Upper lobe of right lung (tissue), 1 donor: ENCODE results near the gene ADAMTS2. TPM values are rescaled to one million over a fixed set of nuclear protein-coding genes. Genes with fewer than 3 reads are reported as not detected.

Experiments
- ATAC-seq: fragments of 200-7000 bp; cut with Tn5 transposase; one replicate; pipeline ENCODE4 v1.9.1; 2020; ENCODE audit warnings: mild to moderate bottlenecking, moderate library complexity
- DNase-seq: peaks from one replicate; pipeline ENCODE4 v3.0.0-alpha.2; 2020
- H3K27ac ChIP-seq: fragments of 200-600 bp; one replicate; pipeline ENCODE4 v1.8.0; 2022
- H3K27me3 ChIP-seq: fragments of 200-600 bp; one replicate; pipeline ENCODE4 v1.8.0; 2022; ENCODE audit warnings: mild to moderate bottlenecking
- H3K36me3 ChIP-seq: fragments of 200-600 bp; one replicate; pipeline ENCODE4 v1.8.0; 2022
- H3K4me1 ChIP-seq: fragments of 200-600 bp; one replicate; pipeline ENCODE4 v1.8.0; 2022
- H3K4me3 ChIP-seq: fragments of 200-600 bp; one replicate; pipeline ENCODE4 v1.8.0; 2022; ENCODE audit warnings: mild to moderate bottlenecking
- H3K9me3 ChIP-seq: fragments of 200-600 bp; one replicate; pipeline ENCODE4 v1.8.0; 2022
- intact Hi-C: fragments of 100-400 bp; cut with DNase I; formaldehyde crosslinking; loops from one replicate; pipeline ENCODE4 v1.11.0; 2022
- total RNA-seq: library from RNA; stranded (reverse); fragmentation: NEBNext Ultra II Directional; extraction: Animal tissue kit (Norgen Biotek cat#: 25700); gene quantifications from one replicate; pipeline ENCODE4 v1.2.1, GENCODE V29; 2021
- TF ChIP-seq, protein P1 (sequence below): fragments of 200-600 bp; IDR thresholded peaks from one replicate; pipeline ENCODE4 v1.8.0; 2022; ENCODE audit warnings: antibody characterized with exemption
- donor health status: DM: no; HTN: yes; CAD: no; lungs with severe emphysema.

The ADAMTS2 gene
- total RNA-seq, 1 donor from 2014 or later, result 16.4 TPM

GRCh38 chr5:179279347-179280094, 65.7 kb downstream of the ADAMTS2 start:
- H3K27me3 ChIP-seq, result no peaks in the 10 kb centered on the region
- intact Hi-C loops, result no loop called here
- TF ChIP-seq, protein P1, sequence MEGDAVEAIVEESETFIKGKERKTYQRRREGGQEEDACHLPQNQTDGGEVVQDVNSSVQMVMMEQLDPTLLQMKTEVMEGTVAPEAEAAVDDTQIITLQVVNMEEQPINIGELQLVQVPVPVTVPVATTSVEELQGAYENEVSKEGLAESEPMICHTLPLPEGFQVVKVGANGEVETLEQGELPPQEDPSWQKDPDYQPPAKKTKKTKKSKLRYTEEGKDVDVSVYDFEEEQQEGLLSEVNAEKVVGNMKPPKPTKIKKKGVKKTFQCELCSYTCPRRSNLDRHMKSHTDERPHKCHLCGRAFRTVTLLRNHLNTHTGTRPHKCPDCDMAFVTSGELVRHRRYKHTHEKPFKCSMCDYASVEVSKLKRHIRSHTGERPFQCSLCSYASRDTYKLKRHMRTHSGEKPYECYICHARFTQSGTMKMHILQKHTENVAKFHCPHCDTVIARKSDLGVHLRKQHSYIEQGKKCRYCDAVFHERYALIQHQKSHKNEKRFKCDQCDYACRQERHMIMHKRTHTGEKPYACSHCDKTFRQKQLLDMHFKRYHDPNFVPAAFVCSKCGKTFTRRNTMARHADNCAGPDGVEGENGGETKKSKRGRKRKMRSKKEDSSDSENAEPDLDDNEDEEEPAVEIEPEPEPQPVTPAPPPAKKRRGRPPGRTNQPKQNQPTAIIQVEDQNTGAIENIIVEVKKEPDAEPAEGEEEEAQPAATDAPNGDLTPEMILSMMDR, result no peak
- DNase-seq (no peak), ATAC-seq (peak; percentile 3)
- peaks cover 10% of the 10 kb centered on the region for H3K4me1 ChIP-seq
- no peaks in the 10 kb centered on the region for H3K36me3 ChIP-seq
- no peak overlapping the region for H3K4me3 ChIP-seq
- peak overlapping the region; percentile 42 for H3K27ac ChIP-seq
- H3K9me3 ChIP-seq, result no peaks in the 10 kb centered on the region

GRCh38 chr5:179278546-179278945, 66.7 kb downstream of the ADAMTS2 start:
- H3K36me3 ChIP-seq, result no peaks in the 10 kb centered on the region
- peaks cover 10% of the 10 kb centered on the region for H3K4me1 ChIP-seq
- DNase-seq (no peak), ATAC-seq (no peak)
- intact Hi-C loops, result no loop called here
- H3K27ac ChIP-seq, result no peak overlapping the region
- H3K4me3 ChIP-seq, result no peak overlapping the region
- no peaks in the 10 kb centered on the region for H3K9me3 ChIP-seq
- TF ChIP-seq, protein P1, result no peak
- no peaks in the 10 kb centered on the region for H3K27me3 ChIP-seq

- Histone ChIP-seq H3K9me3 (no peaks in the 10 kb centered on the region), H3K4me1 (peaks cover 10% of the 10 kb centered on the region), H3K27ac (no peak overlapping the region), H3K36me3 (no peaks in the 10 kb centered on the region), H3K27me3 (no peaks in the 10 kb centered on the region), H3K4me3 (no peak overlapping the region)
- DNase-seq, result no peak
- intact Hi-C loops, result no loop called here
- TF ChIP-seq, protein P1, result no peak
- ATAC-seq, result no peak
Measured at GRCh38 chr5:179278119-179278518, 67.1 kb downstream of the ADAMTS2 start.

DNA sequence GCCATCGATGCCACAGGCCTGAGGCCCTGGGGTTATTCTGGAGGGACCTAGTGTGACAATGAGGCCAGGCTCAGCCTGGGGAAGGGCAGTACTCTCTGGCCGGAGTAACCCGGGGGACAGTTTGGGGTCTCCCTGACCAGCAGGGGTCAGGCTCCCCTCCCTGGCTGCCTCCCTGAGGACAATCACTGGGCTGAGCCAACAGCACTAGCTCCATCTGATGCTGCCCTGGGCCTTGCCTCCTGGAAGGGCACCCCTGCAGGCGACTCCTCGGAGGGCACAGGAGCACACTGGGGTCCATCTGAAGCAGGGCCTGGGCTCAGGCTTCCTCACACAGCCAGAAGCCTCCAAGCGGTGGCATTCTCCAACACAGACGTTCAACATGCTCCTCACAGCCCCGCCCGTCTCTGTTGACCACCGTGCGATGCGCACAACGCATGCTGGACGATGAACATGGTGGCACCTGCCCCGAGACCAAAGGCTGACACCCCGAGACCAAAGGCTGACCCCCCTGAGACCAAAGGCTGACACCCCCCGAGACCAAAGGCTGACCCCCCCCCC, 68.3 kb downstream of the ADAMTS2 start:
- peak overlapping the region; percentile 78 for H3K27ac ChIP-seq
- H3K27me3 ChIP-seq, result no peaks in the 10 kb centered on the region
- no peaks in the 10 kb centered on the region for H3K36me3 ChIP-seq
- H3K4me1 ChIP-seq, result peaks cover 22% of the 10 kb centered on the region
- intact Hi-C loops, result no loop called here
- ATAC-seq, result no peak
- H3K4me3 ChIP-seq, result no peak overlapping the region
- no peaks in the 10 kb centered on the region for H3K9me3 ChIP-seq
- no peak for DNase-seq
- TF ChIP-seq, protein P1, result no peak

GRCh38 chr5:179275941-179276837, 69.1 kb downstream of the ADAMTS2 start:
- intact Hi-C loops, result no loop called here
- TF ChIP-seq, protein P1, result no peak
- DNase-seq (no peak), ATAC-seq (peak; percentile 64)
- Histone ChIP-seq H3K4me1 (peaks cover 27% of the 10 kb centered on the region), H3K27me3 (no peaks in the 10 kb centered on the region), H3K27ac (peak overlapping the region; percentile 78), H3K36me3 (no peaks in the 10 kb centered on the region), H3K9me3 (no peaks in the 10 kb centered on the region), H3K4me3 (no peak overlapping the region)
